Globus pallidus (tissue), 1 donor: Measurements from ENCODE around the gene MBD3.
"Not testable (repeated sequence)": the region's sequence is repeated elsewhere in the genome, so short reads cannot be mapped to it uniquely, and the experiment has no call there.

Source experiments
- DNase-seq: peaks from one replicate; pipeline ENCODE4 v3.0.0-alpha.2; 2015; ENCODE audit warnings: low spot score

MBD3 gene

GRCh38 chr19:1539749-1540148, 52.9 kb downstream of the MBD3 start:
- not testable (repeated sequence) for DNase-seq

- no peak for DNase-seq
These were observed 53.7 kb downstream of the MBD3 start for GRCh38 chr19:1538978-1539377.

GRCh38 chr19:1535699-1536098, 57.0 kb downstream of the MBD3 start:
- DNase-seq: not testable (repeated sequence)

DNA sequence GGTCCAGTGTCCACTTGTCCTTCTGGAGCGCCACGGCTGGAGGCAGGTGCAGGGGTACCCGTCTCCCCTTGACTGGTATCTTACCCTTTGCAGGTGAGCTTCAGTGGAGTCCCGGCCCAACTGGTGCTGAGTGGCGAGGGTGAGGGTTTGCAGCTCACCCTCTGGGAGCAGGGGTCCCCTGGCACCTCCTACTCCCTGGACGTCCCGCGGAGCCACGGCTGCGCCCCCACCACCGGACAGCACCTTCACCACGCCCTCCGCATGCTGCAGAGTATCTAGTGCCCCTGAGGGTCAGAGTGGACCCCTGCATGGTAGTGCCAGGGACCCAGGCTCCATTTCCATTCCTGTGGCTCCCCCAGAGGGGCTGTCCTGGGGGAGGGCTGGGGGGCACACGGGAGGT, 57.7 kb downstream of the MBD3 start:
- no peak for DNase-seq

GRCh38 chr19:1533510-1534150, 59.0 kb downstream of the MBD3 start:
- no peak for DNase-seq

DNA sequence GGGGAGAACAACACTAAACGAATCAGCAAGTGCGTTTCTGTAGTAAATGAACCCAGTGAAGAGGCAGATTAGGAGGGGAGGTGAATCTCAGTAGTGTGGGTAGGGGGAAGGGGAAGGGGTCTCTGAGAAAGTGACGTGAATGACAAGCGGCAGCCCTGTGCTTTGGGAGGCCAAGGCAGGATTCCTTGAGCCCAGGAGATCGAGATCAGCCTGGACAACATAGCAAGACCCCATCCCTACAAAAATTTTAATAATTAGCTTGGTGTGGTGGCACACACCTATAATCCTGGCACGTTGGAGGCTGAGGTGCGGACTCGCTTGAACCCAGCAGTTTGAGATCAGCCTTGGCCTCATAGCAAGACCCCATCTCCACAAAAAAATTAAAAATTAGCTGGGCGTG, 60.7 kb downstream of the MBD3 start:
- DNase-seq: no peak

- no peak for DNase-seq
These were observed 61.1 kb downstream of the MBD3 start for GRCh38 chr19:1531587-1531986.

- DNase-seq: not testable (repeated sequence)
These were observed 61.8 kb downstream of the MBD3 start for GRCh38 chr19:1530856-1531255.

GRCh38 chr19:1529430-1529816, 63.2 kb downstream of the MBD3 start:
- no peak for DNase-seq

DNA sequence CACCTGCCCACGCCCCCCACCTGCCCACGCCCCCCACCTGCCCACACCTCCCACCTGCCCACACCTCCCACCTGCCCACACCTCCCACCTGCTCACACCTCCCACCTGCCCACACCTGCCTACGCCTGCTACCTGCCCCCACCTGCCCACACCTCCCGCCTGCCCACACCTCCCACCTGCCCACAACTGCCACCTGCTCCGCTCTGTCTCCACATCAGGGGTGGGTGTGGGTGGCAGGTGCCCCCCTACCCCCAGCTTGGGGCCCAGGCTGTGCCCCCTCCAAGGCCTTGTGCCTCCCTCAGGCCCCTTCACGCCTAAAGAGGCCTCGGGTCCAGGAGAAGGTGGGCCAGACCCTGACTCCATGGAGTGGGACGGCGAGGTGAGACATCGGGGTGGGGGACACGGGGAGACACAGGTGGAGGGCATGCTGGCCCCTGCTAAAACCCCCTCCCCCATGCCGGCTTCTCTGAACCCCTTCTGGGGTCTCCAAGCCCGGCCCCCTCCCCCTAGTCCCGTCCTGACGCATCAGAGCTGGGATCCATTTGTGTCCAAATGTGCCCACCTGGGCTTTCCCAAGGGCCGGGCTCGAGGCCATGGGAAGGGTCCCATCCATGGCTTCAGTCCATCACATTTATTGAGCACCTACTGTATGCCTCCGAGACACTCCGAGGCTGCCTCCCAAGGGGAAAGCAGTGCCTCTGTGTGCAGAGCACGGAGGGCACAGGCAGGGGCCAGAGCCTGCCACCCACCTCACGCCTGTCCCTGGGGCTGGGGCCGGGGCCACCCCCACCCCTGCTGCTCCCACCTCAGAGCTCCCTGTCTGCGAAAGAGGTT, 63.9 kb downstream of the MBD3 start:
- no peak for DNase-seq

DNA sequence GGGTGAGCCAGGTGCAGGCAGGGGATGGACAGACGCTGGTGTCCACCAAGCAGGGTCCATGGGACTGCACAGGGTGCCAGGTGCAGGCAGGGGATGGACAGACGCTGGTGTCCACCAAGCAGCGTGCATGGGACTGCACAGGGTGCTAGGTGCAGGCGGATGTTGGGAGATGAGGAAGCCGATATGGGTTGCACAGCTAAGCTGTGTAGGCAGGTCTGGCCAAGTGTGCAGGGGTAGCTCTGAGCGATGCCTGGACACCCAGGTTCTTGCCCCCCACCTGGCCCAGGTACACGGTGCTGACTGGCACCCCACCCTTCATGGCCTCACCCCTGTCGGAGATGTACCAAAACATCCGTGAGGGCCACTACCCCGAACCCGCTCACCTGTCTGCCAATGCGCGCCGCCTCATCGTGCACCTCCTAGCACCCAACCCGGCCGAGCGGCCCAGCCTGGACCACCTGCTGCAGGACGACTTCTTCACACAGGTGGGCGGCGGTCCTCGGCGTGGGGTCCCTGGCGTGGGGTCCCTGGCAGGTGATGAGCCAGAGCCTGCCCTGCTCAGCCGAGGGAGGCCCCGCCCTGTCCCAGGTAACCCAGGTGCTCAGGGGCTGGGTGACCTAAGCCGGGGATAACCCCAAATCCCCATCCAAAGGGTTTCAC, 64.9 kb downstream of the MBD3 start:
- no peak for DNase-seq

DNA sequence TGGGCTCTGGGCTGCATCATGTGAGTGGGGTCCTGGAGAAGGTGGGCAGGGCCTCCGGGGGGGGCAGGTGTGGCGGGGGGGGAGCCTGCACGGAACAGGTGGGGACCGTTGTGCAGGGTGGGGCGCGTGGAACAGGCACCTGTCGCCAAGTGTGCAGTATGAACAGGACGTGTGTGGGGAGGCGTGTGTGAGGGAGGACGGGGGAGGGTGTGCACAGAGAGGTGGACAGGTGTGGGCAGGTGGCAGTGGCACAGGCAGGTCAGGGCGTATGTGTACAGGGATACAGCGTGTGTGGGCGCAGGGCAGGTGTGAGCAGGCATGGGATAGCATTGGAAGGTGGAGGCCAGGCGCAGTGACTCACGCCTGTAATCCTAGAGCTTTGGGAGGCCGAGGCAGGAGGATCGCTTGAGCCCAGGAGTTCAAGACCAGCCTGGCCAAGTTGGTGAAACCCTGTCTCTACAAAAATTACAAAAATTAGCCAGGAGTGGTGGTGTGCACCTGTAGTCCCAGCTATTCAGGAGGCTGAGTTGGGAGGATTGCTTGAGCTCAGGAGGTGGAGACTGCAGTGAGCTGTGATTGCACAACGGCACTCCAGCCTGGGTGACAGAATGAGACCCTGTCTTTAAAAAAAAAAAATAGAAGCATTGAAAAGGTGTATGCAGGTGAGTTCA, 65.6 kb downstream of the MBD3 start:
- DNase-seq: no peak

- no peak for DNase-seq
These were observed 66.4 kb downstream of the MBD3 start for GRCh38 chr19:1526066-1526778.

DNA sequence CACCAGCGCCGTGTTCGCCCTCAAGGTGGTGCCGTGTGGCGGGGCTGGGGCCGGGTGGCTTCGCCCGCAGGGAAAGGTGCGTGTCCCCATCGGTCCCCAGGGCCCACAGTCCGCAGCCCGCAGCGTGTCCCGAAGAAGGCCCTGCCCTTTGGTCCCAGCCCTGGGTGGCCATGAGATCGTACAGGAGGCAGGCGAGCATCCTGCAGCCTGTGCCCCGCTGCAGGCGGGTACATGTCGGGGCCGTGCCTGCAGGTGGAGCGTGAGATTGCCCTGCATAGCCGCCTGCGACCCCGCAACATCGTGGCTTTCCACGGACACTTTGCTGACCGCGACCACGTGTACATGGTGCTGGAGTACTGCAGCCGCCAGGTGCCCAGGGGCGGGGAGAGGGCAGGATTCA, 67.3 kb downstream of the MBD3 start:
- no peak for DNase-seq

- no peak for DNase-seq
These were observed 67.7 kb downstream of the MBD3 start for GRCh38 chr19:1524972-1525325.

DNA sequence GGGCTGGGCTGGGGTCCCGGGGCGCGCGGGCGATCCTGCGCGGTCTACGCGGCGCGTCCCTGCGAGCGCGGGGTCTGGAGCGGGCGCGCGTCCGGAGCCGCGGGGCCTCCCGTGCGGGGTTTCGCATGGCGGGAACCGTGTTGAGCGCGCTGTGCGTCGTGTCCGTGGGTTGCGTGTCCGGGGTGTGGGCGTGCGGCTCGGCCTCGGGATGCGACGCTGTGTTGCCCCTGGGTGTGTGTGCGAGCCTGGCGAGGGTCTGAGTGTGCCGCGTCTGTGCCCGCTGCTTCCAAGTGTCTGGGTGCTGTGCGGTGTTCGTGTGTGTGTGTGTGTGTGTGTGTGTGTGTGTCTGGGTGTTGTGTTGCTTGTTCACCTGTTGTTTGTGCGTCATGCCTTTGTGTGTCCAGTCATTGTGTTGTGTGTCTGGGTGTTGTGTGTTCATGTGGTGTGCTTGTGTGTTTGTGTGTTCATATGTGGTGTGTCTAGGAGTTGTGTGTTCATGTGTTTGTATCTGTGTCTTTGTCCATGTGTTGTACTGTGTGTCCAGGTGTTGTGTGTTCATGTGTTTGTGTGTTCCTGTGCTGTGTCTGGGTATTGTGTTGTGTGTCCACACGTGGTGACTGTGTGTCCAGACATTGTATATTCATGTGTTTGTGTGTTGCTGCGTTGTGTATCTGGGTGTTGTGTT, 68.2 kb downstream of the MBD3 start:
- no peak for DNase-seq
